Measurements from ENCODE around the gene GRIK3. TPM values are rescaled to one million over a fixed set of nuclear protein-coding genes. Genes with fewer than 3 reads are reported as not detected.

The GRIK3 gene
- total RNA-seq, 1 donor from 2014 or later: 2.3 TPM

- TF ChIP-seq CTCF (conservative IDR thresholded peaks at IDR 0.05): no peak
- Mint-ChIP-seq H3K9me3 (no peaks in the 10 kb centered on the region), H3K4me3 (no peak overlapping the region), H3K36me3 (no peaks in the 10 kb centered on the region), H3K27ac (no peak overlapping the region), H3K4me1 (ENCODE audit: unreplicated experiment) (no peaks in the 10 kb centered on the region), H3K27me3 (peaks cover 45% of the 10 kb centered on the region)
- no peak for DNase-seq (ENCODE audit: extremely low spot score, unreplicated experiment)
Measured at GRCh38 chr1:36844917-36845316, 189.4 kb downstream of the GRIK3 start.

GRCh38 chr1:36843906-36844610 lies 190.3 kb downstream of the GRIK3 start:
- H3K27me3 Mint-ChIP-seq: peaks cover 39% of the 10 kb centered on the region
- H3K4me1 Mint-ChIP-seq (ENCODE audit: unreplicated experiment): no peaks in the 10 kb centered on the region
- no peaks in the 10 kb centered on the region for H3K9me3 Mint-ChIP-seq
- TF ChIP-seq CTCF (conservative IDR thresholded peaks at IDR 0.05): no peak
- H3K27ac Mint-ChIP-seq: no peak overlapping the region
- H3K4me3 Mint-ChIP-seq: no peak overlapping the region
- DNase-seq (ENCODE audit: extremely low spot score, unreplicated experiment): no peak
- H3K36me3 Mint-ChIP-seq: no peaks in the 10 kb centered on the region

- no peaks in the 10 kb centered on the region for H3K36me3 Mint-ChIP-seq
- H3K4me3 Mint-ChIP-seq: no peak overlapping the region
- no peak for TF ChIP-seq CTCF (conservative IDR thresholded peaks at IDR 0.05)
- no peaks in the 10 kb centered on the region for H3K9me3 Mint-ChIP-seq
- no peak overlapping the region for H3K27ac Mint-ChIP-seq
- DNase-seq (ENCODE audit: extremely low spot score, unreplicated experiment): no peak
- peaks cover 6% of the 10 kb centered on the region for H3K4me1 Mint-ChIP-seq (ENCODE audit: unreplicated experiment)
- H3K27me3 Mint-ChIP-seq: peaks cover 29% of the 10 kb centered on the region
Measured at GRCh38 chr1:36843027-36843426, 191.3 kb downstream of the GRIK3 start.

- no peak for TF ChIP-seq CTCF (conservative IDR thresholded peaks at IDR 0.05)
- Mint-ChIP-seq H3K27me3 (peaks cover 24% of the 10 kb centered on the region), H3K27ac (no peak overlapping the region), H3K4me1 (ENCODE audit: unreplicated experiment) (peaks cover 8% of the 10 kb centered on the region), H3K9me3 (no peaks in the 10 kb centered on the region), H3K4me3 (no peak overlapping the region), H3K36me3 (no peaks in the 10 kb centered on the region)
- DNase-seq (ENCODE audit: extremely low spot score, unreplicated experiment): no peak
Measured at GRCh38 chr1:36842448-36842847, 191.9 kb downstream of the GRIK3 start.

- TF ChIP-seq CTCF (conservative IDR thresholded peaks at IDR 0.05): no peak
- no peaks in the 10 kb centered on the region for H3K9me3 Mint-ChIP-seq
Measured at GRCh38 chr1:36839485-36839884, 194.8 kb downstream of the GRIK3 start.

More at GRCh38 chr1:36839485-36839884, 194.8 kb downstream of the GRIK3 start:
- Mint-ChIP-seq H3K36me3 (no peaks in the 10 kb centered on the region), H3K27ac (no peak overlapping the region), H3K4me3 (no peak overlapping the region), H3K27me3 (peaks cover 38% of the 10 kb centered on the region), H3K4me1 (ENCODE audit: unreplicated experiment) (peaks cover 21% of the 10 kb centered on the region)
- DNase-seq (ENCODE audit: extremely low spot score, unreplicated experiment): no peak

Measured in type B pancreatic cell (in vitro differentiated cells).